ENCODE results near the gene CCT3. TPM values are rescaled to one million over a fixed set of nuclear protein-coding genes. Genes with fewer than 3 reads are reported as not detected.

The CCT3 gene
- total and polyA plus RNA-seq, 10 donors = 73.7 to 129 (median 105) TPM

Other genes with a start within 250 kb of the CCT3 start
- gene LMNA, start 223.6 kb downstream of the CCT3 start, total RNA-seq = 100 to 1,000 TPM in 6 of 7 donors, 10 to 100 TPM in 1; 95.1 to 279 (median 124) TPM
- 10 to 100 TPM; 33.9 to 61.1 (median 39.4) TPM for gene LMNA, start 223.6 kb downstream of the CCT3 start, polyA plus RNA-seq
- gene SEMA4A, start 184.7 kb downstream of the CCT3 start, total RNA-seq = 10 to 100 TPM; 21.1 to 65.9 (median 37.7) TPM
- gene SEMA4A, start 184.7 kb downstream of the CCT3 start, polyA plus RNA-seq = 1 to 10 TPM; 7.1 to 9.3 (median 9.1) TPM
- 10 to 100 TPM; 22.8 to 32.7 (median 29.0) TPM for gene SLC25A44, start 144.2 kb downstream of the CCT3 start, total RNA-seq
- gene SLC25A44, start 144.2 kb downstream of the CCT3 start, polyA plus RNA-seq = 1 to 10 TPM; 4.8 to 8.4 (median 6.2) TPM
- gene PMF1, start 125.3 kb downstream of the CCT3 start, total RNA-seq = 10 to 100 TPM; 43.8 to 74.0 (median 59.5) TPM
- gene PMF1, start 125.3 kb downstream of the CCT3 start, polyA plus RNA-seq = 10 to 100 TPM; 66.3 to 97.6 (median 79.3) TPM
- 1 to 10 TPM; 1.8 to 6.0 (median 2.5) TPM for gene BGLAP, start 96.1 kb downstream of the CCT3 start, total RNA-seq
- 1 to 10 TPM; 1.7 to 2.4 (median 2.4) TPM for gene BGLAP, start 96.1 kb downstream of the CCT3 start, polyA plus RNA-seq
- 1 to 10 TPM in 6 of 7 donors, under 1 TPM in 1; 0.94 to 4.0 (median 1.8) TPM for gene PAQR6, start 90.2 kb downstream of the CCT3 start, total RNA-seq
- gene PAQR6, start 90.2 kb downstream of the CCT3 start, polyA plus RNA-seq = 1 to 10 TPM in 2 of 3 donors, under 1 TPM in 1; 0.80 to 2.3 (median 2.2) TPM
- 10 to 100 TPM; 48.9 to 80.5 (median 70.8) TPM for gene SMG5, start 55.5 kb downstream of the CCT3 start, total RNA-seq
- 10 to 100 TPM; 14.9 to 33.6 (median 17.7) TPM for gene SMG5, start 55.5 kb downstream of the CCT3 start, polyA plus RNA-seq
- 1 to 10 TPM; 2.6 to 6.8 (median 4.6) TPM for gene TMEM79, start 54.0 kb downstream of the CCT3 start, total RNA-seq
- gene TMEM79, start 54.0 kb downstream of the CCT3 start, polyA plus RNA-seq = 1 to 10 TPM; 3.4 to 5.3 (median 3.8) TPM
- 10 to 100 TPM; 25.5 to 54.4 (median 44.2) TPM for gene GLMP, start 42.6 kb downstream of the CCT3 start, total RNA-seq
- gene GLMP, start 42.6 kb downstream of the CCT3 start, polyA plus RNA-seq = 10 to 100 TPM; 26.3 to 31.9 (median 30.6) TPM
- gene VHLL, start 39.0 kb downstream of the CCT3 start, total RNA-seq = not detected
- not detected for gene VHLL, start 39.0 kb downstream of the CCT3 start, polyA plus RNA-seq
- gene TSACC, start 234 bp upstream of the CCT3 start, total RNA-seq = not detected
- 1 to 10 TPM in 2 of 3 donors, under 1 TPM in 1; 0.41 to 1.4 (median 1.3) TPM for gene TSACC, start 234 bp upstream of the CCT3 start, polyA plus RNA-seq
- gene RHBG, start 30.9 kb upstream of the CCT3 start, total RNA-seq = 1 to 10 TPM in 1 of 7 donors, under 1 TPM in 1, not detected in 5; 0.67 to 1.4 TPM
- under 1 TPM; 0.05 to 0.38 (median 0.13) TPM for gene RHBG, start 30.9 kb upstream of the CCT3 start, polyA plus RNA-seq
- gene MEF2D, start 162.5 kb upstream of the CCT3 start, total RNA-seq = 100 to 1,000 TPM in 1 of 7 donors, 10 to 100 TPM in 6; 56.0 to 103 (median 71.4) TPM
- 10 to 100 TPM in 1 of 3 donors, 1 to 10 TPM in 2; 7.4 to 22.5 (median 7.6) TPM for gene MEF2D, start 162.5 kb upstream of the CCT3 start, polyA plus RNA-seq
- gene IQGAP3, start 234.3 kb upstream of the CCT3 start, total RNA-seq = 1 to 10 TPM in 3 of 7 donors, under 1 TPM in 4; 0.43 to 2.2 (median 0.86) TPM
- gene IQGAP3, start 234.3 kb upstream of the CCT3 start, polyA plus RNA-seq = under 1 TPM; 0.24 to 0.47 (median 0.35) TPM
- 1 to 10 TPM; 2.3 to 6.4 (median 4.3) TPM for gene TTC24, start 241.4 kb upstream of the CCT3 start, total RNA-seq
- 1 to 10 TPM; 2.7 to 5.0 (median 2.8) TPM for gene TTC24, start 241.4 kb upstream of the CCT3 start, polyA plus RNA-seq